Subcutaneous abdominal adipose tissue (tissue), 5 donors: ENCODE results near the gene ICA1.
"Not testable (repeated sequence)": the region's sequence is repeated elsewhere in the genome, so short reads cannot be mapped to it uniquely, and the experiment has no call there.

Source experiments
- H3K27ac ChIP-seq: one replicate; pipeline ENCODE4 v1.7.0; 2013; ENCODE audit warnings: low read depth, mild to moderate bottlenecking, inconsistent platforms, low read length, moderate library complexity
- H3K27me3 ChIP-seq, 5 donors: one replicate each; pipeline ENCODE4 v1.7.0; 2013; ENCODE audit warnings: low read length in 5 of 5, inconsistent platforms in 1 of 5; ENCODE audit not compliant: control insufficient read depth in 5 of 5, insufficient read depth in 4 of 5
- H3K36me3 ChIP-seq, 5 donors: one replicate each; pipeline ENCODE4 v1.7.0; 2013; ENCODE audit warnings: low read length in 5 of 5; ENCODE audit not compliant: control insufficient read depth in 5 of 5, insufficient read depth in 5 of 5
- H3K4me1 ChIP-seq, 5 donors: one replicate each; pipeline ENCODE4 v1.7.0; 2013; ENCODE audit warnings: low read length in 5 of 5, mild to moderate bottlenecking in 3 of 5, moderate library complexity in 1 of 5; ENCODE audit not compliant: control insufficient read depth in 5 of 5, insufficient read depth in 5 of 5
- H3K4me3 ChIP-seq, 5 donors: one replicate each; pipeline ENCODE4 v1.7.0; 2013; ENCODE audit warnings: low read length in 5 of 5, low read depth in 1 of 5
- H3K9ac ChIP-seq, 5 donors: one replicate each; pipeline ENCODE4 v1.7.0; 2013; ENCODE audit warnings: low read length in 5 of 5, mild to moderate bottlenecking in 4 of 5, moderate library complexity in 3 of 5
- H3K9me3 ChIP-seq, 5 donors: one replicate each; pipeline ENCODE4 v1.7.0; 2013; ENCODE audit warnings: low read length in 5 of 5; ENCODE audit not compliant: control insufficient read depth in 5 of 5
- donor health status: healthy.
- donor health status: healthy.
- donor health status: healthy.
- donor health status: healthy.
- donor health status: healthy.

Gene ICA1

GRCh38 chr7:8261711-8262695 lies at the start of gene ICA1:
Gene ICA1, minus strand, starts transcription at chr7:8262167. Its CDS starts 26,241 bp downstream, at chr7:8235926.
- Histone ChIP-seq H3K36me3 (no peaks in the 10 kb centered on the region), H3K4me3 (peak within 1 kb of the TSS; percentile 56 to 83 (median 75)), H3K9me3 (no peaks in the 10 kb centered on the region), H3K4me1 (peaks cover 0 to 18% (median 14%) of the 10 kb centered on the region in 5 donors), H3K9ac (peak within 1 kb of the TSS in 4 of 5 donors; percentile 19 to 78 (median 60)), H3K27ac (peak within 1 kb of the TSS; percentile 67), H3K27me3 (peaks cover 0 to 8% (median 0%) of the 10 kb centered on the region in 5 donors)

GRCh38 chr7:8310876-8311275 lies 48.9 kb upstream of the ICA1 start:
- Histone ChIP-seq H3K27me3 (peaks cover 0 to 4% (median 0%) of the 10 kb centered on the region in 5 donors), H3K4me3 (no peak overlapping the region), H3K9ac (no peak overlapping the region), H3K27ac (no peak overlapping the region), H3K36me3 (no peaks in the 10 kb centered on the region), H3K9me3 (peaks cover 2 to 24% (median 7%) of the 10 kb centered on the region in 5 donors), H3K4me1 (no peaks in the 10 kb centered on the region)

GRCh38 chr7:8305625-8306388 lies 43.8 kb upstream of the ICA1 start:
- Histone ChIP-seq H3K36me3 (no peaks in the 10 kb centered on the region), H3K27me3 (no peaks in the 10 kb centered on the region), H3K27ac (no peak overlapping the region), H3K9me3 (no peaks in the 10 kb centered on the region), H3K9ac (no peak overlapping the region), H3K4me1 (no peaks in the 10 kb centered on the region), H3K4me3 (no peak overlapping the region)

- Histone ChIP-seq H3K4me1 (no peaks in the 10 kb centered on the region), H3K9me3 (no peaks in the 10 kb centered on the region), H3K9ac (no peak overlapping the region), H3K36me3 (no peaks in the 10 kb centered on the region), H3K27me3 (no peaks in the 10 kb centered on the region), H3K4me3 (no peak overlapping the region), H3K27ac (no peak overlapping the region)
Measured at GRCh38 chr7:8305104-8305503, 43.1 kb upstream of the ICA1 start.

GRCh38 chr7:8303904-8304528 lies 42.0 kb upstream of the ICA1 start:
- Histone ChIP-seq H3K36me3 (no peaks in the 10 kb centered on the region), H3K4me1 (no peaks in the 10 kb centered on the region), H3K9ac (no peak overlapping the region), H3K27me3 (no peaks in the 10 kb centered on the region), H3K4me3 (no peak overlapping the region), H3K27ac (no peak overlapping the region), H3K9me3 (no peaks in the 10 kb centered on the region)

GRCh38 chr7:8297023-8297422 lies 35.1 kb upstream of the ICA1 start:
- not testable (repeated sequence) for H3K9me3 ChIP-seq, H3K27ac ChIP-seq, H3K36me3 ChIP-seq

GRCh38 chr7:8296362-8296659 lies 34.3 kb upstream of the ICA1 start:
- Histone ChIP-seq H3K27me3 (no peaks in the 10 kb centered on the region), H3K4me1 (no peaks in the 10 kb centered on the region), H3K9me3 (no peaks in the 10 kb centered on the region), H3K4me3 (no peak overlapping the region), H3K9ac (no peak overlapping the region), H3K36me3 (no peaks in the 10 kb centered on the region), H3K27ac (no peak overlapping the region)

More at GRCh38 chr7:8297023-8297422, 35.1 kb upstream of the ICA1 start:
- H3K27me3 ChIP-seq, H3K4me3 ChIP-seq, H3K4me1 ChIP-seq, H3K9ac ChIP-seq: not testable (repeated sequence)

GRCh38 chr7:8295638-8296361 lies 33.8 kb upstream of the ICA1 start:
- H3K4me1 ChIP-seq: no peaks in the 10 kb centered on the region
- H3K9ac ChIP-seq: no peak overlapping the region
- no peaks in the 10 kb centered on the region for H3K27me3 ChIP-seq
- no peaks in the 10 kb centered on the region for H3K36me3 ChIP-seq
- no peak overlapping the region for H3K27ac ChIP-seq
- H3K4me3 ChIP-seq: no peak overlapping the region
- no peaks in the 10 kb centered on the region for H3K9me3 ChIP-seq

- H3K27me3 ChIP-seq: no peaks in the 10 kb centered on the region
- no peaks in the 10 kb centered on the region for H3K36me3 ChIP-seq
- no peak overlapping the region for H3K9ac ChIP-seq
- H3K4me3 ChIP-seq: no peak overlapping the region
- H3K4me1 ChIP-seq: no peaks in the 10 kb centered on the region
- H3K9me3 ChIP-seq: no peaks in the 10 kb centered on the region
- H3K27ac ChIP-seq: no peak overlapping the region
Measured at GRCh38 chr7:8291397-8292141, 29.6 kb upstream of the ICA1 start.
